Kidney epithelial cell (primary cell): ENCODE data around the gene MOSPD3. TPM values are rescaled to one million over a fixed set of nuclear protein-coding genes. Genes with fewer than 3 reads are reported as not detected.
"Not testable (repeated sequence)": the region's sequence is repeated elsewhere in the genome, so short reads cannot be mapped to it uniquely, and the experiment has no call there.

Experiments
- DNase-seq: peaks from one replicate; pipeline ENCODE4 v3.0.0-alpha.2; 2010; ENCODE audit warnings: low read depth
- H3K27me3 ChIP-seq: 2 replicates; pipeline ENCODE4 v1.6.0; 2011; ENCODE audit warnings: low read length; ENCODE audit not compliant: control insufficient read depth, insufficient read depth
- H3K36me3 ChIP-seq: 2 replicates; pipeline ENCODE4 v1.5.1; 2011; ENCODE audit warnings: low read length; ENCODE audit not compliant: control insufficient read depth, insufficient read depth
- H3K4me3 ChIP-seq: 2 replicates; pipeline ENCODE4 v1.5.1; 2011; ENCODE audit warnings: low read depth, mild to moderate bottlenecking, control low read depth, low read length
- total RNA-seq: library from RNA; depleted of rRNA; stranded (reverse); fragments of >200 nt; gene quantifications from 2 replicates; pipeline ENCODE4 v1.2.3, GENCODE V29; 2015
- TF ChIP-seq, protein P1 (sequence below): IDR thresholded peaks from 2 replicates; pipeline ENCODE4 v1.5.1; 2011; ENCODE audit warnings: mild to moderate bottlenecking, moderate library complexity, low read length, control low read depth, inconsistent platforms; ENCODE audit not compliant: insufficient read depth, poor library complexity, severe bottlenecking

Gene MOSPD3, protein sequence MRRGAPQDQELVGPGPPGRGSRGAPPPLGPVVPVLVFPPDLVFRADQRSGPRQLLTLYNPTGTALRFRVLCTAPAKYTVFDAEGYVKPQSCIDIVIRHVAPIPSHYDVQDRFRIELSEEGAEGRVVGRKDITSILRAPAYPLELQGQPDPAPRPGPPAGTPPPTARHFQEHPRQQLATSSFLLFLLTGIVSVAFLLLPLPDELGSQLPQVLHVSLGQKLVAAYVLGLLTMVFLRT
- total RNA-seq, result 14.5 and 23.3 TPM in 2 replicates

DNA sequence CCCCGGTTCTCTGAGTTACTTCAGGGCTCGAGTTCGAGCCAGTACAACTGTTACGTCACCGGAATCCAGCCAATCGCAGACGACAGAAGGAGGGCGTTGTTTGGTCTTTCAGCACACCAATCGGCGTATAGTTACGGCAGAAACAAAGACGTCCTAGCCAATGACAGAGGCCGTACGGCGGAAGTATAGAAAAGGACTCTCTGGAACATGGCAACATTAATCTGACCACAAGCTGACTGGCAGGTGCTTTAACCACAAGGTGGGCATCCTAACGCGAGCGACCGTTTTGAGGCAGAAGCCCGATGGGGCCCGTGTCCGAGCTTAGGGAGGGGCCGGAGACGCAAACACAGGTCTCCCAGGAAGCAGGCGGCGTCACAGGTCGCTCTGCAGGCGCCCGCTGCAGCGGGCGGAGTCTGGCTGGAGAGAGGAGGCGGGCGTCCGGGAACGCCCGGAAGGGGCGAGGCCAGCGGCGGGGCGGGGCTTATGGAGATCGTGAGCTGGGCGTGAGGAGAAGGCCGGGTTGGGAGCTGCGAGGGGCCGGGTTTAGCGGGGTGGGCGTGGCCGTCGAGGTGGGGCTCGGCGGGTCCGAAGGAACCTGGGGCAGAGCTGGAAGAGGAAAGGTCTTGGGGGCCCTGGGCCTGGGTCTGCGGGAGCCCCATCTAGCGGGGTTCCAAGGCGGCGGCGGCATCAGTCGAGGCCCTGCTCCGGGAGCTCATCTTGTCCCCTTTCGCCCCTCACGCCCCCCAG is at the start of gene MOSPD3:
Gene MOSPD3, plus strand, starts transcription at position 558 of the 747 bp plus-strand sequence. CDS start 252 bp downstream, outside the sequence.
- Histone ChIP-seq H3K36me3 (no peaks in the 10 kb centered on the region), H3K27me3 (no peaks in the 10 kb centered on the region), H3K4me3 (peak within 1 kb of the TSS; percentile 73)
- peak; percentile 99 for DNase-seq
- TF ChIP-seq, protein P1, sequence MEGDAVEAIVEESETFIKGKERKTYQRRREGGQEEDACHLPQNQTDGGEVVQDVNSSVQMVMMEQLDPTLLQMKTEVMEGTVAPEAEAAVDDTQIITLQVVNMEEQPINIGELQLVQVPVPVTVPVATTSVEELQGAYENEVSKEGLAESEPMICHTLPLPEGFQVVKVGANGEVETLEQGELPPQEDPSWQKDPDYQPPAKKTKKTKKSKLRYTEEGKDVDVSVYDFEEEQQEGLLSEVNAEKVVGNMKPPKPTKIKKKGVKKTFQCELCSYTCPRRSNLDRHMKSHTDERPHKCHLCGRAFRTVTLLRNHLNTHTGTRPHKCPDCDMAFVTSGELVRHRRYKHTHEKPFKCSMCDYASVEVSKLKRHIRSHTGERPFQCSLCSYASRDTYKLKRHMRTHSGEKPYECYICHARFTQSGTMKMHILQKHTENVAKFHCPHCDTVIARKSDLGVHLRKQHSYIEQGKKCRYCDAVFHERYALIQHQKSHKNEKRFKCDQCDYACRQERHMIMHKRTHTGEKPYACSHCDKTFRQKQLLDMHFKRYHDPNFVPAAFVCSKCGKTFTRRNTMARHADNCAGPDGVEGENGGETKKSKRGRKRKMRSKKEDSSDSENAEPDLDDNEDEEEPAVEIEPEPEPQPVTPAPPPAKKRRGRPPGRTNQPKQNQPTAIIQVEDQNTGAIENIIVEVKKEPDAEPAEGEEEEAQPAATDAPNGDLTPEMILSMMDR, result no peak

DNA sequence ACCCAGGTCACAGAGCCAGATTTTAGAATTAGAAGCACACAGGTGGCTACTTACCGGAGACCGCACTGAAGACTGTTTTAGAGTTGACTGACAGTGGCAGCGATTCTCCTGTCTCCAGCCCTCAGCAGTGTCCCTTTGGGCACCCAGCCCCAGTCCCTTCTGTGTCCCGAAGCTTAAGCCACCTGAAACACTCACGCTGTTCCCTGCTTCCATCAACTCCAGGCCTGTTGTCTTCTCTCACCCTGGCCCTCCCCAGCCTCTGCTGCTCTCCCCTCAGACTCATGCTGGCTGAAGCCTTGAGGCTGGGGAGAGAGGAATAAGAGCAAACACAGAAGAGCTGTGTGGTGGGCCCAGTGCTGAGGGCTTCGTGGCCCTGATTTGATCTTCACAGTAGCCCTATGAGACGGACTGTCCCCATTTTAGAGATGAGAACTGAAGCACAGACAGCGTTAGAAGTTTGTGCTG is 49.2 kb upstream of the MOSPD3 start:
- Histone ChIP-seq H3K27me3 (no peaks in the 10 kb centered on the region), H3K36me3 (no peaks in the 10 kb centered on the region), H3K4me3 (no peak overlapping the region)
- no peak for DNase-seq
- TF ChIP-seq, protein P1, result no peak

DNA sequence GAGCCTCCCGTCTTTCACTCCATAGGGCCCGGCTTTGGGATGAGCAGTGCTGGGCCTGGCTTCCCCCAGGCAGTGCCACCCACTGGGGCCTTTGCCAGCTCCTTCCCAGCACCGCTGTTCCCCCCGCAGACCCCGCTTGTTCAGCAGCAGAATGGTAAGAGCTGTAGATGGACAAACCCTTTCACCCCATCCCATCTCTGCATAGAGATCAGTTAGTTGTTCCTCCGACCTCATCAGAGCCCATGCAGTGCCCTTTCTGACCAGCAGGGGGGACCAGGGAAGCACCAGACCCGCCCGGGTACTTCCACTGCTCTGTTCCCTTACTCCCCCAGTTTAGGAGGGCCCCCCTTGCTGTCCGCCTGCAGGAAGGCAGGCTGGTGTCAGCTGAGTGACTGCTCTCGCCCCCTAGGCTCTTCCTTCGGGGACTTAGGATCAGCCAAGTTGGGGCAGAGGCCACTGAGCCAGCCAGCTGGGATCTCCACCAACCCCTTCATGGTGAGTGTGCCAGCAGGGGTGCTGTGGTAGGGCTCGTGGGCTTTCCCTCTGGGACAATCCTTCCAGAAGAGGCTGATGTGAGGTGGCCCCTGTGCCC is 48.4 kb upstream of the MOSPD3 start:
- TF ChIP-seq, protein P1, result peak; percentile 98
- Histone ChIP-seq H3K36me3 (no peaks in the 10 kb centered on the region), H3K4me3 (no peak overlapping the region), H3K27me3 (no peaks in the 10 kb centered on the region)
- DNase-seq, result no peak

DNA sequence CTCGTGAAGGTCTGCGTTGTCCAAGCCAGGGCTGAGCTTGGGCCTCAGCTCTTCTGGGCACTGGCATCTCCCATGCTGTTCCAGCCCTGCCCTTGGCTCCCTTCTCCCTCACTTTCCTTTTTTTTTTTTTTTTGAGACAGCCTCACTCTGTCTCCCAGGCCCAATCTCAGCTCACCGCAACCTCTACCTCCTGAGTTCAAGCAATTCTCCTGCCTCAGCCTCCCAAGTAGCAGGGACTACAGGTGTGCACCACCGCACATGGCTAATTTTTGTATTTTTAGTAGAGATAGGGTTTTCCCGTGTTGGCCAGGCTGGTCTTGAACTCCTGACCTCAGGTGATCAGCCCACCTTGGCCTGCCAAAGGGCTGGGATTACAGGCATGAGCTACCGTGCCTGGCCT is 47.9 kb upstream of the MOSPD3 start:
- not testable (repeated sequence) for H3K4me3 ChIP-seq, H3K36me3 ChIP-seq, H3K27me3 ChIP-seq, DNase-seq

DNA sequence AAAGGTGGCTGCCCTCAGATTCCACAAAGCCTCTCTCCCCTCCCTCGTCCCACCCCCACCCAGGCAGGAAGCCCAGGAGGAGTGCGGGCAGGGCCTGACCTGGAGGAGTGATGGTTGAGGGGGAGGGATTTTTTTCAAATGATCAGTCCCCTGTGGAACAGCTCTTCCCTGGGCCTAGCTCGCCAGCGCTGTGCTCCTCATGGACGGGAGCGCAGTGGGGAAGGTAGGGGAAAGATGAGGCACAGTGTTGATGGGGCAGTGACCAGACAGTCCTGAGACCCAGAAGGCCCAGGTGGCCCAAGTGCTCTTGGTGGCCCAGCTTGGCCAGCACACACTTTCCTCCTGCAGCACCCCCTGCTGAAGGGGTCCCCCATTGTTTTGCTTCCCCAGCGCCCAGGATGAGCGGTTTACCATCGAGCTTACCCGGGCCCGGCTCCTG is 47.2 kb upstream of the MOSPD3 start:
- no peak for DNase-seq
- Histone ChIP-seq H3K27me3 (peaks cover 5% of the 10 kb centered on the region), H3K4me3 (no peak overlapping the region), H3K36me3 (no peaks in the 10 kb centered on the region)
- TF ChIP-seq, protein P1, result no peak

DNA sequence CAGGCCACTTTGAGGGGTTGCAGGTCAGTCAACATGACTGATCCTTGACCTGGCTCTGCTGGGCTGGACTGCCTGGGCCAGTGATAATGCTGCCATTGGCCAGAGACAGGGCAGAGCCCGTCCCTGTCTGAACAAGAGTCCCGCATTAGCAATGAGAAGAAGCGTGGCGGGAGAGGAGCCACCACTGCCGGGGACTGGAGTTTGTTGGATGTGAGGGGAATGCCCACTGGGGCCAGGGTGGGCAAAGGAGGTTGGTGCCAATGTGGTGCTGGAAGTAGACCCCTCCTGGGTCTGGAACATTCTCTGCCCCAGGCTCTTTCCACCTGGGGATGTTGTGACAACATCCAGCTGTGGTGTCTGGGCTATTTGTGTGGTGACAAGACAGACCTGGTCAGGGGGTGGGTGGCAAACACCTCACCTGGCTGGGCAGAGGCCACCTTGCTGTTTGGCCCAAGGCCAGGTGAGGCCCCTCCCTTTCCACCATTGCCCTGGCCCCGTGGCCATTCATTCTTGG is 46.3 kb upstream of the MOSPD3 start:
- Histone ChIP-seq H3K27me3 (peaks cover 6% of the 10 kb centered on the region), H3K36me3 (no peaks in the 10 kb centered on the region), H3K4me3 (no peak overlapping the region)
- TF ChIP-seq, protein P1, result no peak
- no peak for DNase-seq
